HepG2 (cell line): ENCODE data around the gene PHF13. TPM values are rescaled to one million over a fixed set of nuclear protein-coding genes. Genes with fewer than 3 reads are reported as not detected.

ENCODE experiments used
- CREB1 ChIP-seq, 2 experiments: fragments of 450-650 bp in 1 of 2; IDR thresholded peaks; 2 replicates each; pipeline ENCODE4 v1.6.1; 2016 to 2017; ENCODE audit warnings: control low read depth in 1 of 2, mild to moderate bottlenecking in 1 of 2, missing compliant biosample characterization in 1 of 2, missing genetic modification characterization in 1 of 2
- HDAC6 ChIP-seq: fragments of 200-600 bp; sonication (generic); IDR thresholded peaks from 2 replicates; pipeline ENCODE4 v1.7.0; 2017; ENCODE audit warnings: mild to moderate bottlenecking, antibody characterized with exemption, low read length, low read depth
- HOXA9 ChIP-seq: sonication (generic); formaldehyde crosslinking; IDR thresholded peaks from 2 replicates; pipeline ENCODE4 v1.8.1; 2022; ENCODE audit warnings: missing genetic modification reagents, mild to moderate bottlenecking, moderate library complexity, borderline replicate concordance
- ISX ChIP-seq: sonication (generic); formaldehyde crosslinking; conservative IDR thresholded peaks from 2 replicates; pipeline ENCODE4 v1.5.0; 2020; ENCODE audit warnings: missing genetic modification reagents
- NFRKB ChIP-seq: fragments of 450-650 bp; IDR thresholded peaks from 2 replicates; pipeline ENCODE4 v1.6.1; 2017
- TBX2 ChIP-seq: sonication (generic); formaldehyde crosslinking; IDR thresholded peaks from 2 replicates; pipeline ENCODE4 v1.5.0; 2020; ENCODE audit warnings: missing genetic modification reagents, mild to moderate bottlenecking, borderline replicate concordance
- TFDP1 ChIP-seq: IDR thresholded peaks from 2 replicates; pipeline ENCODE4 v1.6.1; 2016; ENCODE audit warnings: missing compliant biosample characterization, missing genetic modification reagents, borderline replicate concordance
- ZNF407 ChIP-seq: sonication (generic); formaldehyde crosslinking; IDR thresholded peaks from one replicate; pipeline ENCODE4 v1.5.1; 2020; ENCODE audit warnings: mild to moderate bottlenecking, missing genetic modification reagents; ENCODE audit errors: not compliant biosample characterization
- ZNF761 ChIP-seq: sonication (generic); formaldehyde crosslinking; conservative IDR thresholded peaks from 2 replicates; pipeline ENCODE4 v1.4.0; 2020; ENCODE audit warnings: mild to moderate bottlenecking, missing genetic modification reagents
- polyA plus RNA-seq, 8 experiments: library from polyadenylated mRNA; depleted of rRNA in 3 of 8; stranded (reverse) in 7 of 8; unstranded in 1 of 8; fragments of >200 nt; fragmentation: Illumina TruSeq in 4 of 8; extraction: Trizol in 4 of 8; gene quantifications; 2 replicates each; pipeline versions ENCODE4 v1.2.1 to v1.2.3, GENCODE V29; 2011 to 2016; ENCODE audit warnings: low read depth in 4 of 8, missing spikeins in 1 of 8, mixed read lengths in 1 of 8; ENCODE audit not compliant: insufficient read depth in 1 of 8
- total RNA-seq, 5 experiments: library from RNA; depleted of rRNA; stranded (reverse); fragments of >200 nt; fragmentation: Illumina TruSeq; extraction: Trizol; gene quantifications; 2 replicates each; pipeline ENCODE4 v1.2.3, GENCODE V29; 2016; ENCODE audit warnings: low read depth in 1 of 5

The PHF13 gene
- total and polyA plus RNA-seq, 2 of the 13 experiments (the other 11 are each of a cell fraction or from before 2014, with no cell fraction given), result 4.7 to 7.4 TPM

GRCh38 chr1:6572653-6573383 is 40.7 kb upstream of the PHF13 start (continued):
- TF ChIP-seq TFDP1 (no peak), HDAC6 (no peak), ISX (CRISPR knock-in tag) (no peak), HOXA9 (CRISPR knock-in tag) (no peak), TBX2 (CRISPR knock-in tag) (0 out of 2 replicates have a peak, but pooled peaks have one; percentile 39), CREB1 (IDR thresholded peaks at IDR 0.05) (no peak), CREB1 (CRISPR knock-in tag; IDR thresholded peaks at IDR 0.05) (peak; percentile 41; the same call in 1 of the 2 replicates), ZNF407 (CRISPR knock-in tag) (peak; percentile 39), NFRKB (no peak), ZNF761 (CRISPR knock-in tag) (0 out of 2 replicates have a peak, but pooled peaks have one; percentile 29)
